Activated naive CD8-positive, alpha-beta T cell treated with anti-CD3 and anti-CD28 coated beads, Interleukin-2, amount 10 ng/mL, durations not matched to agents 7 days and 5 days (primary cell): ENCODE results near the gene USP12. TPM values are rescaled to one million over a fixed set of nuclear protein-coding genes. Genes with fewer than 3 reads are reported as not detected.
A peak's percentile ranks its signal among the peaks of the same experiment; 100 is the strongest.

ENCODE experiments used
- ATAC-seq: fragments of 150-1000 bp; cut with Tn5 transposase; one replicate; pipeline ENCODE4 v1.10.0; 2021; ENCODE audit warnings: low read depth, moderate library complexity
- POLR2A ChIA-PET: fragments of 350-600 bp; sonication (Branson Sonifier 250); formaldehyde crosslinking; loops from one replicate; lab custom pipeline; 2021; ENCODE audit warnings: antibody characterized with exemption; lab: Charles Lee
- DNase-seq: peaks from one replicate; pipeline ENCODE4 v3.0.0; 2021
- H3K27ac Mint-ChIP-seq: one replicate; pipeline ENCODE4 v1.8.0; 2022; ENCODE audit warnings: mild to moderate bottlenecking, mixed read lengths
- H3K27me3 Mint-ChIP-seq: one replicate; pipeline ENCODE4 v1.8.0; 2022; ENCODE audit warnings: mild to moderate bottlenecking, moderate library complexity, mixed read lengths
- H3K36me3 Mint-ChIP-seq: one replicate; pipeline ENCODE4 v1.8.0; 2021; ENCODE audit warnings: mild to moderate bottlenecking, mixed read lengths
- H3K4me1 Mint-ChIP-seq: one replicate; pipeline ENCODE4 v1.8.0; 2021; ENCODE audit warnings: mixed read lengths
- H3K4me3 Mint-ChIP-seq: one replicate; pipeline ENCODE4 v1.8.0; 2022; ENCODE audit warnings: mild to moderate bottlenecking, moderate library complexity, mixed read lengths
- H3K9me3 Mint-ChIP-seq: one replicate; pipeline ENCODE4 v1.8.0; 2021; ENCODE audit warnings: mixed read lengths
- total RNA-seq, 2 experiments: library from RNA; stranded (reverse); gene quantifications; one replicate each; pipeline ENCODE4 v1.2.3, GENCODE V29; 2021

The USP12 gene
- total RNA-seq, 2 experiments from 2014 or later: 21.4 to 23.9 TPM

DNA sequence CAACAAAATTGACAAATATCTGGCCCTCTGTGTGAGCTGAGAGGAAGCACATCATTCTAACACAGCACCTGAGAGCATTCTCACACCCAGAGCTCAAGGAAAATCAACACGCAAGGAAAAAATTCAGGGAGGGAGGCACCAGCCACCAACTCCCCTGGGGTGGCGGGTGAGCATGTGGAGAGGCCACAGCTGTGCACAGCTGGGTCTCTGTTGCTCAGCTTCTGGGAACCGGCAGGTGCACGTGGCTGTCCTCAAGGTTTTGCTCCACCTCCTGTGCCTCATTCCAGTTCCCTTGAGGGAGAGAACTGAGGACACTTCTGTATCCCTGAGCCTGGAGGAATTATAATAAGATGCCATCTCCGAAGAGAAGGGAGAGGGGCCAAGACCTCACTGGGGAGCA lies 134.0 kb downstream of the USP12 start:
- POLR2A ChIA-PET: no interaction called here
- Mint-ChIP-seq H3K4me3 (no peak overlapping the region), H3K9me3 (no peaks in the 10 kb centered on the region), H3K27ac (no peak overlapping the region), H3K36me3 (no peaks in the 10 kb centered on the region), H3K4me1 (peaks cover 13% of the 10 kb centered on the region), H3K27me3 (peaks cover 26% of the 10 kb centered on the region)
- DNase-seq (no peak), ATAC-seq (no peak)

DNA sequence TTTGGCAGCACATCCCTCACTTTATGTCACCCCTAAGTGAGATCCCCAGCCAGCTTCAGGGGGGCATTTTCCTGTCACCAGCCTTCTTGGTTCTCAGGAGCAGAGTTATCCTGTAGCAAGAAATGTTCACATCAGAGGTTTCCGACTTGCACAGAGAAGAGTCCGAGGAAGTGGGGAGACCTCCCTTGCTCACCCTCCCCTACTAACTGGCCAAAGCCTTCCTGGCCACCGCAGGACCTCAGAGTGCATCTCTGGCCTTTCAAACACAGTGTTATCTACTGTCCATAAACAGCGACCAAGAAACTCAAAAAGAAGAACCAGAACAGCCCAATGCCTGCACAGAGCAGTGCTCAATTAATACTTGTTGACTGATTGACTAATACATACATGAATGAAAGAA lies 134.4 kb downstream of the USP12 start:
- Mint-ChIP-seq H3K4me1 (peaks cover 13% of the 10 kb centered on the region), H3K27ac (no peak overlapping the region)
- ATAC-seq: no peak

DNA sequence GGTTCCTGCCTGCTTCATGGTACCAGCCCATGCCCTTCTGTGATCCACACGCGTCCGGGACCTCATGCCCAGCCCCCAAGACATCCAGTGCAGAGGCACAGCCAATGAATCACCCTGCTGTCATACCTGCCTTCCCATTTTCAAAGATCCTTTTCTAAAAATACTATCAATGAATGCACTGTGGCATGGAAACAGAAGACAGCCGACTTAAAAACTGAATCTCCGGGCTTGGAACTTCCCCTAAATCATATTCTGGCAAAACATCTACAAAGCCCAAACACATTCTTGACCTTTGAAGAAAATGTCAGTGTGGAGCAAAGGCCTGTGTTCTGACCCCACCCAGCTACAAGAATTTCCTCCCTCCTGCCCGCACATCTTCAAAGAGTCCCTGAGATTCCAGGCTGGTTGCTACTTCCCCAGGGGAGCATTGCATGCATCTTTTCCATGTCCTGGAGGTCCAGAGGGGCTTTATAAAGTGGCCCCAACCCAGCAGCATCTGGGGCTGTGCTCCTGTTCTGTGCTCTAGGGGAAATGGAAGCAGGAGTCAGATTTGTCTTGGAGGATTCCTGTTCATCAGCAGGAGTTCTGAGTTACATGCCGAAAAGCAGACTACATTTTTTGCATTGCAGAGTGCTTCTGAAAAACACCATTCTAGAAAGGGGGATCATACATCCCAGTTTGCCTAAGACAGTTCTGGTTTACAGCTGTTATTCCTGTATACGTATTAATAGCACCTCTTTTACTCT lies 135.2 kb downstream of the USP12 start:
- H3K27ac Mint-ChIP-seq: no peak overlapping the region
- DNase-seq: no peak
- H3K9me3 Mint-ChIP-seq: no peaks in the 10 kb centered on the region
- peaks cover 30% of the 10 kb centered on the region for H3K27me3 Mint-ChIP-seq
- H3K36me3 Mint-ChIP-seq: no peaks in the 10 kb centered on the region
- peaks cover 13% of the 10 kb centered on the region for H3K4me1 Mint-ChIP-seq
- POLR2A ChIA-PET: no interaction called here
- no peak for ATAC-seq
- no peak overlapping the region for H3K4me3 Mint-ChIP-seq

More for the DNA sequence above, 134.4 kb downstream of the USP12 start:
- H3K9me3 Mint-ChIP-seq: no peaks in the 10 kb centered on the region
- POLR2A ChIA-PET: no interaction called here
- H3K36me3 Mint-ChIP-seq: no peaks in the 10 kb centered on the region
- H3K4me3 Mint-ChIP-seq: no peak overlapping the region
- H3K27me3 Mint-ChIP-seq: peaks cover 27% of the 10 kb centered on the region
- DNase-seq: no peak

DNA sequence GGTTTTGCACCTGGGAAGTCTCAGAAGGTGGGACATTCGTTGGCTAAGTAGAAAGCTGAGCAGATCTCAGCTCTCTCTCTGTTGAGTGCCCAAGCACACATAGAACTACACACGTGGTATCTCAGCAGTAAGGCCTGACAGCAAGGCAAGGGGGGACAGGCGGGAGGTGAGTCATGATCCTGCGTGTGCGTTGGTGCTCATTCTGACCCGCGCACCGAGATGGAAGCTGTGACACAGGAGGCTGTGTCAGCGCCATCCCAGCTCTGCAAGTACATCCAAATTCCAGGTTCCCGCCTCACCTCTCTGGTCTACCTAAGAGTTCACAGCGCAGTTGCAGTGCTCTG lies 135.7 kb downstream of the USP12 start:
- no peak for DNase-seq
- no peaks in the 10 kb centered on the region for H3K36me3 Mint-ChIP-seq
- no peaks in the 10 kb centered on the region for H3K9me3 Mint-ChIP-seq
- peaks cover 9% of the 10 kb centered on the region for H3K4me1 Mint-ChIP-seq
- no peak for ATAC-seq
- no peak overlapping the region for H3K4me3 Mint-ChIP-seq
- peaks cover 28% of the 10 kb centered on the region for H3K27me3 Mint-ChIP-seq
- POLR2A ChIA-PET: no interaction called here
- peak overlapping the region; percentile 19 for H3K27ac Mint-ChIP-seq

DNA sequence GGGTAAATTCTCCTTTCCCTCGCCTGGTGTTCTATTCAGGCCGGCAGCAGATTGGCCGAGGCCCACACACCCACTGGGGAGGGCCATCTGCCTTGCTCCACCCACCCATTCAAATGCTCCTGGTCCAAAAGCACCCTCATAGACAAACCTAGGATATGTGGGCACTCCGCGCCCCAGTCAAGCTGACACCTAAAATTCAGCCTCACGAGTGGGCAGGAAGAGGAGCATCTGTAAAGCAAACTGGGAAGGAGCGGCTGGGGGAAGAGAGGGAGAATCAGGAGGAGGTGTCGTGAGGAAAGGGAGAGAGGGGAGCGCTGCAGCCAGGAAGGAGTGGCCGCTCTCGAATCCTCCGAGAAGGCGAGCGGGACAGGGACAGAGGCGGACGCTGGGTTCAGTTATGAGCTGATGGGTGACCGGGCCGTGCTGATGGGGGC lies 136.9 kb downstream of the USP12 start:
- ATAC-seq: no peak
- Mint-ChIP-seq H3K36me3 (no peaks in the 10 kb centered on the region), H3K4me1 (peaks cover 7% of the 10 kb centered on the region), H3K9me3 (no peaks in the 10 kb centered on the region), H3K27ac (peak overlapping the region; percentile 52), H3K4me3 (peak overlapping the region; percentile 59), H3K27me3 (peaks cover 26% of the 10 kb centered on the region)
- DNase-seq: no peak
- POLR2A ChIA-PET: no interaction called here

DNA sequence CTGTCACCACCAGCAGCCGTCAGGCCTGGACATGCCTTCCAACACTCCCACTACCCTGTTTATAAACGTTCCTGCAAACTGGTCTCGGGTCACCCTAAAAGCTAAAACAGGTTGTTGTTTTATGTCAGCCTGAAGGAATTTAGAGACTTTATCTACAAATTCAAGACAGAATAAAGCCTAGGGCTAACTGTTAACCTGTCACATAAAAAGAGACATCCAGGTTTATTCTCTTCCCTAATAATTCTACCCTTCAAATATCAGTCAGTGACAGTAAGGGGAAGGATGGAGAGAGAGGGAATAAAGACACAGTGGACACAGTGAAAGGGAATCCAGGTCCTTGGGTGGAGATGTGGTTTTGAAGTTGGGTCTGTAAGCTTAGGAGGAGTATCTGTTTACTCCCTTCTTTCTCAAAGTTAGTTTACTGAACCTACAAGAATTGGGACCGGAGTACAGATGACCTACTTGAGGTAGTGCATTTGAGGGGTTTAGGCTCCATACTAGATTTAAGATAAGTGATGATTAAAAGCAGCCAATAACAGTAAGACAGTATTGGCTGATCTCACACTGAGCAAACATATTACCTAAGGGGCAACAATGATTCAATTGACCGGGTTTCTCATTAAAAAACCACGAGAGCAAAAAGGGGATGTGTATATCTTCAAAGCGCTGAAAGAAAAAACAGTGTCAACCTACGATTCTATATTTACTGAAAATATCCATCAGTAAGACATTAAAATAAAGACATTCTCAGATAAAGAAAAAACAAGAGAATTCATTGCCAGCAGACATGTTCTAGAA lies 142.7 kb downstream of the USP12 start:
- no peak overlapping the region for H3K27ac Mint-ChIP-seq
- POLR2A ChIA-PET: interaction anchor here (2.3 kb wide), 1 partner anchor 16 kb away, joined by 7 read pairs; no protein-coding TSS in a partner anchor
- DNase-seq (no peak), ATAC-seq (no peak)
- no peak overlapping the region for H3K4me3 Mint-ChIP-seq
- H3K9me3 Mint-ChIP-seq: no peaks in the 10 kb centered on the region
- H3K4me1 Mint-ChIP-seq: peaks cover 16% of the 10 kb centered on the region
- H3K27me3 Mint-ChIP-seq: peaks cover 21% of the 10 kb centered on the region
- H3K36me3 Mint-ChIP-seq: no peaks in the 10 kb centered on the region

DNA sequence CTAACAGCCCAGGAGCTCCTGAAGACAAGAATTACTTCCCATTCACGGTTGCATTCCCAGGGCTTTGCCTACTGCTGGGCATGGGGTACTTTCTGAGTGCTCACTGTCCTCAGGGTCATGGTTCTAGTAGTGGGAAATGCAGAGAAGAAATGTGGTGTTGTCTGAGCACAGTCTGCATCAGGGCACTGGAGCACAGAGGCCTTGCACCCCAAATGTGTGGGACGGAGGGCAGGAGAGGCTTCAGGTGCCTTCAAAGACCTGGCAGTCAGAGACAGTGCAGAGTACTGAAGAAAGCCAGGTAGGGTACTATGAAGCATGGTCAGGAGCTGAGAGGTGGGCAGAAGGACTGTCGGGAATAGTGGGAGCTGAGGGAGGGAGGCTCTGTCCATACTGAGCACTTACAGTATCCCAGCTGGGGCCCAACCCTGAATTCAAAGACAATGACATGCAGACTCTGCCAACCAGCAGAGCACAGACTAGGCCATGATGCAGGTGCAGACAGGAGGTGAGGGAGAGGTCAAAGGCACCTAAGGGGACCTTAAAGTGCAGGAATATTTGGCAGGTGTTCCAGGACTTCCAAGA lies 144.4 kb downstream of the USP12 start:
- Mint-ChIP-seq H3K36me3 (no peaks in the 10 kb centered on the region), H3K4me3 (peak overlapping the region; percentile 50), H3K9me3 (no peaks in the 10 kb centered on the region), H3K27me3 (peaks cover 21% of the 10 kb centered on the region), H3K27ac (peak overlapping the region; percentile 73), H3K4me1 (peaks cover 16% of the 10 kb centered on the region)
- ATAC-seq: no peak
- DNase-seq: no peak
- POLR2A ChIA-PET: interaction anchor here (2.3 kb wide), 1 partner anchor 18 kb away, joined by 7 read pairs; no protein-coding TSS in a partner anchor

DNA sequence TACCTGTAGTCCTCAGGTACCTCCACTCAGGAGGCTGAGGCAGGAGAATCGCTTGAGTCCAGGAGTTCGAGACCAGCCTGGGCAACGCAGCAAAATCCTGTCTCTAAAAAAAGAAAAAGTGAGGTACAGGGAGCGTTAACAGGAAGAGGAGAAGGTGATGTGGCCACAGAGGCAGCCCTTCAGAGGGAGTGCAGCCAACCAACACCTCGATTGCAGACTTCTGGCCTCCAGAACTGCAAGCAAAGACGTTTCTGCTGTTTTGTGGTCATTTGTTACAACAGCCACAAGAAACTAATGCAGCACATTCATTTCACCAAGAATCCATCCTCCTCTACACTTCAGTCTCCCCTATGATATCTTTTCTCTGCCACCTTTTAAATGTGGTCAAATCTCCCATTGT lies 145.2 kb downstream of the USP12 start:
- H3K9me3 Mint-ChIP-seq: no peaks in the 10 kb centered on the region
- POLR2A ChIA-PET: interaction anchor here (2.3 kb wide), 1 partner anchor 19 kb away, joined by 7 read pairs; no protein-coding TSS in a partner anchor
- no peaks in the 10 kb centered on the region for H3K36me3 Mint-ChIP-seq
- H3K4me1 Mint-ChIP-seq: peaks cover 16% of the 10 kb centered on the region
- DNase-seq (no peak), ATAC-seq (peak; percentile 81)
- peak overlapping the region; percentile 50 for H3K4me3 Mint-ChIP-seq
- peaks cover 18% of the 10 kb centered on the region for H3K27me3 Mint-ChIP-seq
- peak overlapping the region; percentile 73 for H3K27ac Mint-ChIP-seq

DNA sequence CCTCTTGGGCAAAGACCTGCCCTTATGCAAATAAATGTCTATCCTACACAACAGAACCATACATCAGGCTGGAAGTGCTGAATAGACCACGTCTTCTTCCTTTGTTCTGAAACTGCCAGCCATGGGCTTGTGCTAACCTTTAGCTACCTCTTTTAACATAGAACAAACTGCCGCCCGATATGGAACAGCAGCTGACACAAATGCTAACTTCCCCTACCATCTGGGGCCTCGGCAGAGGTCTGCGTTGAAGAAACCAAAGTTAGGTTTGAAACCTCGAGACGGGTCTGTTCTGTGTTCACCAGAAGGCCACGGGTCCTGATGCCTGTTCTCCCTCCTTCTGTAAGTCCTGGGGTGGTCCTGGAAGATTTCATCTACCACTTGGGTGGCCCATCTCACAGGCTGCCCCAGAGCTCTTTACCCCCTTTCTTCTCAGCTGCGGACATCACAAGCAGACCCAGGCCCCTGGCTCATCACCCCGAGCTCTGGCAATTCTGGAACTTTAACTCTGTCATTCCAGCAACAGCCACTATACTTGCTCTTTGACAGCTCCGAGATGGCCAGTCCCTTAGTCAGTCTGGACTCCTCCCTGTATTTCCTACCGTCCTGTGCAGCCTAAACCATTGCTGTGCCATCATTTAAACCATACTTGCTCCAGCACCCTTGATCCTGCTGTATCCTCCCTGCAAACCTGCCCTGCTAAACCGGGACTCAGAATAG lies 146.7 kb downstream of the USP12 start:
- H3K27ac Mint-ChIP-seq: peak overlapping the region; percentile 21
- peaks cover 19% of the 10 kb centered on the region for H3K27me3 Mint-ChIP-seq
- no peaks in the 10 kb centered on the region for H3K36me3 Mint-ChIP-seq
- POLR2A ChIA-PET: interaction anchor here (0.8 kb wide), 1 partner anchor 14 kb away, joined by 3 read pairs; no protein-coding TSS in a partner anchor
- H3K9me3 Mint-ChIP-seq: no peaks in the 10 kb centered on the region
- peaks cover 16% of the 10 kb centered on the region for H3K4me1 Mint-ChIP-seq
- H3K4me3 Mint-ChIP-seq: no peak overlapping the region
- ATAC-seq: no peak
- no peak for DNase-seq

DNA sequence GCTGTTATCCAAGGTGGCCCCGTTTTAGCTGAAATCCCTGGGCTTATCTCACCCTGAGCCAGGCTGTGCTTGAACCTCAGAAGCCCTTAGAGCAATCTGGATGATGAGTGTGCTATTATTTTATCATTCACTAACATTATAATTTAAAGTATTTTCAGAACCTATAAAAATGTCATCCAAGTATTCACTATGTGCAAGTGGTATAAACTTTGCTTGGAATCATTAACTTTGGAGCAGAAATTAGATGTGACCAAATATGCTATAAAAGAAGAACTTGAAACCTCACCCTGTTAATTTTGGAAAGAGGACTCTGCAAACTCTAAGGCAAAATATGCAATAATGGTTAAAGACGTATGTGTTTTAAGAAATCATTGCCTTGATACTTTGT lies 147.5 kb downstream of the USP12 start:
- H3K36me3 Mint-ChIP-seq: no peaks in the 10 kb centered on the region
- ATAC-seq (no peak), DNase-seq (no peak)
- peaks cover 15% of the 10 kb centered on the region for H3K27me3 Mint-ChIP-seq
- H3K9me3 Mint-ChIP-seq: no peaks in the 10 kb centered on the region
- H3K27ac Mint-ChIP-seq: no peak overlapping the region
- POLR2A ChIA-PET: no interaction called here
- H3K4me1 Mint-ChIP-seq: peaks cover 16% of the 10 kb centered on the region
- no peak overlapping the region for H3K4me3 Mint-ChIP-seq

DNA sequence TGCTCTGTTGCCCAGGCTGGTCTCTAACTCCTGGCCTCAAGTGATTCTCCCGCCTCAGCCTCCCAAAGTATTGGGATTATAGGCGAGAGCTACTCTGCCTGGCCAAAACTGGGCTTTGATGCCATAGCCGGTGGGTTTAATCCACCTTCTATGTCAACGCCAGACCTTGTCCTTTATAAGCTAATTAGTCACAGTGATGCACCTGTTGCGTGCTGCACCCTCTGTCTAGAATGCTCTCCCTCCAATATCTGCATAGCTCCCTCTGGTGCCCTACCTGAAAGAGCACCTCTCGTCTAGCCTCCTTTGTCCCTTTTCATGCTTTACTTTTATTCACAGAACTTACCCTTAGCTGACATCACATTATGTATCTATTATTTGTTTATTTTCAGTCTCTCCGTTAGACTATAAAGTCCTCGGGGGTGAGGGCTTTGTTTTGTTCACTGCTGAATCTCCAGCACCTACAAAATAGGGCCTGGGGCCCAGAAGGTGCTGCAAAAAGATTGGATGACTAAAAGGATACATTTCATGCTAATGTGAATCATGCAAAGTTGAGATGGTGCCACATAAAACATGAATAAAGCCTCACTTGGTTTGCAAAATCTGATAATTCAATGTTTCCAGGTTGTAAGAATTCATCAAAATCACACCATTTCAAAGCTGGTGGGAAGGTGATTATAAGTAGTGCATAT lies 148.1 kb downstream of the USP12 start:
- H3K27ac Mint-ChIP-seq: no peak overlapping the region
- H3K4me1 Mint-ChIP-seq: peaks cover 16% of the 10 kb centered on the region
- H3K4me3 Mint-ChIP-seq: no peak overlapping the region
- H3K9me3 Mint-ChIP-seq: no peaks in the 10 kb centered on the region
- H3K36me3 Mint-ChIP-seq: no peaks in the 10 kb centered on the region
- POLR2A ChIA-PET: no interaction called here
- DNase-seq: no peak
- ATAC-seq: no peak
- peaks cover 11% of the 10 kb centered on the region for H3K27me3 Mint-ChIP-seq

DNA sequence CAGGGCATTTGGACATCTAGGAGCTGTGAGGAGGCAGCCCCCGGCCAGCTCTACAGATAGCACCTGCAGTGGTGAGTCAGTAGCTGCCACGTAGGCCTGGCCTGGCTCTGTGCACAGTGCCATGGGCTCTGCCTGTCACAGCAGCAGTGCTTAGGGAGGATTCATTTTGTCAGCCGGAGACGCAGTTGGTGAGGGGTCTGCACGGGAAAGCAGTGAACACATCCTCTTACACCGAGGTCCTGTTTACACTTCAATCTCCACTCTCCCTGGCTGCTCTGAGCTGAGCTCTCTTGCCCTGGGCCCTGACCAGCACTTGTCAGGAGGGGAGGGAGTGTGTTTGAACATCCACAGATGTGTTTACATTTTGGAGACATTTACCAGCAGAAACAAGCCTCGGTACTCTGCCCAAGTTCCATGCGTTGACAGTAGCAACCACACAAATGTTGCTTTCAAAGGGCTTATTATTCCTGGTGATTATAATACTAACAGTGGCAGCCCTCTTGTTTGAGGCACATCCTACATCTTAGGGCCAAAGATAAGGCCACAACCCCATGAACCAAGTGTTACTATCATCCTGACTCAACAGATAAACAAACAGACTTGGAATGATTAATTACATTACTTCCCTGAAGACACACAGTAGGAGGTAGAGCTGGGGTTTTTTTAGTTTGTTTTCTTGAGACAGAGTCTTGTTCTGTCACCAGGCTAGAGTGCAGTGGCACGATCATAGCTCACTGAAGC lies 148.9 kb downstream of the USP12 start:
- Mint-ChIP-seq H3K27ac (no peak overlapping the region), H3K27me3 (peaks cover 6% of the 10 kb centered on the region), H3K4me1 (peaks cover 15% of the 10 kb centered on the region), H3K36me3 (no peaks in the 10 kb centered on the region), H3K9me3 (no peaks in the 10 kb centered on the region), H3K4me3 (no peak overlapping the region)
- POLR2A ChIA-PET: no interaction called here
- DNase-seq: no peak
- no peak for ATAC-seq
